GM12873 (cell line): ENCODE results near the gene MYBBP1A.

Experiments used
- TF ChIP-seq, protein P1 (sequence below): IDR thresholded peaks from 2 replicates; pipeline ENCODE4 v1.5.1; 2012; ENCODE audit warnings: low read depth, mild to moderate bottlenecking, moderate library complexity, low read length, control low read depth; ENCODE audit not compliant: insufficient read depth; ENCODE audit errors: missing control alignments

The MYBBP1A gene

DNA sequence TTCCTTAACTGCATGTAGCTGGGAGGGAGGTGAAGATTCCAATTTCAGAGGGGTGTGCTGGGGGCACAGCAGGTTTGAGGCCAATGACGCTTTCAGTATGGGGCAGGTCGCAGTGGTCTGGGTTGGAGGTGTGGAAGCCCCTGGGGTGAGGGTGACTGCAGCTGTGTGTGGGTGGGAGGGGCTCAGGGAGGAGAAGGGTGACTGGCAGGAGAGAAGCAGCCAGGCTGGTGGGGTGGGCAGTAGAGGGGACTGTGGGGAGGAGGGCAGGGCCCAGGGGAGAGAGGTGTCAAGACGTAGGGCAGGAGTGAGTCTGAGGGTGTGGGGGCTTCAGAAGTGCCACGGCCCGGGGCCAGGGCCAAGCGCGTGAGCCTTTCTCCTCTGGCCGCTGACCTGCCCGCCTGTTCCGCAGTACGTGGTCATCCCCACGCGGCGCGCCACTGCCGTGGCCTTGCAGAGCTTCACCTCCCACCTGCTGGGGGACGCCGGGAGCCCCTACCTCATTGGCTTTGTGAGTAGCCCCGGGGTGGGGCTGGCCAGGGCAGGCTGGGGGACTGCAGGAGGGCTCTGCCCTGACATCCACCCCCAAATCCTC, 19.4 kb downstream of the MYBBP1A start:
- TF ChIP-seq, protein P1, sequence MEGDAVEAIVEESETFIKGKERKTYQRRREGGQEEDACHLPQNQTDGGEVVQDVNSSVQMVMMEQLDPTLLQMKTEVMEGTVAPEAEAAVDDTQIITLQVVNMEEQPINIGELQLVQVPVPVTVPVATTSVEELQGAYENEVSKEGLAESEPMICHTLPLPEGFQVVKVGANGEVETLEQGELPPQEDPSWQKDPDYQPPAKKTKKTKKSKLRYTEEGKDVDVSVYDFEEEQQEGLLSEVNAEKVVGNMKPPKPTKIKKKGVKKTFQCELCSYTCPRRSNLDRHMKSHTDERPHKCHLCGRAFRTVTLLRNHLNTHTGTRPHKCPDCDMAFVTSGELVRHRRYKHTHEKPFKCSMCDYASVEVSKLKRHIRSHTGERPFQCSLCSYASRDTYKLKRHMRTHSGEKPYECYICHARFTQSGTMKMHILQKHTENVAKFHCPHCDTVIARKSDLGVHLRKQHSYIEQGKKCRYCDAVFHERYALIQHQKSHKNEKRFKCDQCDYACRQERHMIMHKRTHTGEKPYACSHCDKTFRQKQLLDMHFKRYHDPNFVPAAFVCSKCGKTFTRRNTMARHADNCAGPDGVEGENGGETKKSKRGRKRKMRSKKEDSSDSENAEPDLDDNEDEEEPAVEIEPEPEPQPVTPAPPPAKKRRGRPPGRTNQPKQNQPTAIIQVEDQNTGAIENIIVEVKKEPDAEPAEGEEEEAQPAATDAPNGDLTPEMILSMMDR = no peak

DNA sequence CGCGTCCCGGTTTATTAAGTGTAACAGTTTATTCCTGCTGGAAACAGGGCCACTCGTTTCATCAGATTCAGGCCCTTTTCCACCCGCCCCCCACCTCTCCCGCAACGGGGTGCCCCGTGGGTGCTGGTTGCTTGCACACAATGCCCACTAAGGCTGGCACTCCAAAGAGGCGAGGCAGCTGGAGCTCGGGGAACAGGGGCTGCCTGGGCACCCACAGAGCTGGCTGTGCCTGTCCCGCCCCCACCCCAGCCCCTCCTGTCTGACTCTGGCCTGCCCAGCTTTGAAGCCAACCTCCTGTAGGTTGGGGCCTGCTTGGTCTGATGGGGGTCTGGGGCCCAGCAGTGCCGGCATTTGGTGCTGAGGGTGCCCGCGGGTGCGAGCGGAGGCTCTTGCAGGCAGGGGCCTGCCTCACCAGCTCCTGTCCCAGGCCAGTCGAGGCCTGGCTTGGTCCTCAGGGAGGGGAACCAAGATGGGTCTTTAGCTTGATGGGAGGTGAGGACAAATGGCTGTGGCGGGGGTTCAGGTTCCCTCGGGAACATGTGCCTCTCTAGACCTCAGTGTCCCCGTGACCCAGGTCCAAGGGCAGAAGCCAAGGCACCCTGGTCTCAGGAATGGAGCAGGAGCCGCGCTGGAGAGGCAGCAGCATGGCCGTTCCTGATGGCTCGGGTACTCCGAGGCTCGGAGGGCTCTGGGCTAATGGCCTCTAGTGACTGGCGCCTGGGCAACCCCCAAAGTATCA, 20.1 kb downstream of the MYBBP1A start:
- TF ChIP-seq, protein P1 = no peak

DNA sequence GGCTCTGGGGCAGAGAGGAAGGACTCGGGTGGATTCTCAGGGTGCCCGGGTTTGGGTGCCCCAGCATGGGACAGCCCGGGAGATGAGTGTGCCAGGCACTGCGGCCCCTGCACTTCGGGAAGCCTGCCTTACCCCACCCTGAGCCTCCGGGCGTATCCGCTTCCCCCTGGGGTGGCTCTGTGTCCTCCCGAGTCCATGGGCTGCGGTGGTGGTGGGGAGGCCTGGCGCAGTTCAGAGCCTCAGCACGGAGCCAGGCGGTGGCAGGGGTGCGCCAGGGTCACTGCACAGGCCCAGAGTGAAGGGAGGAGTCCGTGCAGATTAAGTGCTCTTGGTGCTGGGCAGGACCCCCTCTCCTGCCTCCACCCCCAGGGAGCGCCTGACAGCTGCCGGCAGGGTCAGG, 20.7 kb downstream of the MYBBP1A start:
- TF ChIP-seq, protein P1 = no peak

DNA sequence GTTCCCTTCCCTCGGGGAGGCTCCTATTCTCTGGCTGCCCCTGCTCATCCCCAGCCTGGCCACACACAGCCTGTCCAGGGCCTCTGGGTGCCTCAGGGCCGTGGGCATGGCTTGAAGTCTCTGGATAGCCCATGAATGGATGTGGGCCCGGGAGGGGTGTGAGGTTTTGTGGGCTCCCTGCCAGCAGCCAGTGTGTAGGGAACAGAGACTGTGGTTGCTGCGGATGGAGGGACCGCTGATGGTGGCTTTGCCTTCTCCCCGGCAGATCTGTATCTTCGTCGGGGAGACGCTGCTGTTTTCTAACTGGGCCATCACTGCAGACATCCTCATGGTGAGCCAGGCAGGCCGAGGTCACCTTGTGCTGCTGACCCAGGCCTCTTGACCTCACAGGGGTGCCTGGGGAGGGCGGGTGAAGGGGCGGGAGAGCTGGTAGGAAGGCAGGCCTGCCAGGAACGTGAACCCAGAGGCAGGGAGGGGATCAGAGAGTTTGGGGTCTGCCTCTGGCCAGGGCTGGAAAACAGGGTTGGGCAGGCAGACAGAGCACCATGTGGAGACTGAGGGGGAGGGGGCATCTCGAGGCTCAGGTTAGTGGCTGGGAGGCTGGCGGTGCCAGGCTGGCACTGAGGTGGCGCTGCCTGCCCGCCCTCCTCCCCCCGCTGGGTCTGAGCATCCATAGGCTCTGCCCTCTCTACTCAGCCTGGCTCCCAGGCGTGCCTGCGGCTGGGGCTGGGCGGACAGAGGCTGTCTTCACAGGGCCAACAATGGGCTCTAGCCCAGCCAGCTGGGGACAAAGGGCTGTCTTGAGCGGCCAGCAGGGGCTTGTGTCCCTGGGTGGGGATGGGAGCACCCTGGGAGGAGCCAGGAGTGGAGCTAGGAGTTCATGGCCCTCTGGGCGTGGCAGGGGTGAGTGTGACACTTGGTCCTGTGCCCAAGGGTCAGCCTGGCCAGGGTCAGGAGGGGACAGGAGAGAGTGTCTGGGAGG, 21.4 kb downstream of the MYBBP1A start:
- TF ChIP-seq, protein P1 = no peak

DNA sequence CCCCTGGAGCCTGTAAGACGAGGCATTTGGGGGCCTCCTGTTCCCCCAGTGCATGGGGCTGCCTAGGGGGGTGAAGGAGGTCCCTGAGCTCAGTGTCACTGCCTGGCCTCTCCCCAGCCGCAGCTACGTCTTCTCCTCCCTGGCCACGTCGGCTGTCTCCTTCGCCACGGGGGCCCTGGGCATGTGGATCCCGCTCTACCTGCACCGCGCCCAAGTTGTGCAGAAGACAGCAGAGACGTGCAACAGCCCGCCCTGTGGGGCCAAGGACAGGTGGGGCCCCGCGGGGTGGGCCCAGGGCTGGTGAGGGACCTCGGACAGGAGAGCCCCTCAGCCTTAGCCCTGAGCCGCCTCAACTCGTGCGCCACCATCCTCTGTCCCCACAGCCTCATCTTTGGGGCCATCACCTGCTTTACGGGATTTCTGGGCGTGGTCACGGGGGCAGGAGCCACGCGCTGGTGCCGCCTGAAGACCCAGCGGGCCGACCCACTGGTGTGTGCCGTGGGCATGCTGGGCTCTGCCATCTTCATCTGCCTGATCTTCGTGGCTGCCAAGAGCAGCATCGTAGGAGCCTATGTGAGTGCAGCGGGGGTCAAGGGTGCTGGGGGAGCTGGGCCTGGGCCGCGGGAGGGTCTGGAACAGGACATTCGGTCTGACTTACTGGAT, 22.2 kb downstream of the MYBBP1A start:
- TF ChIP-seq, protein P1 = no peak

DNA sequence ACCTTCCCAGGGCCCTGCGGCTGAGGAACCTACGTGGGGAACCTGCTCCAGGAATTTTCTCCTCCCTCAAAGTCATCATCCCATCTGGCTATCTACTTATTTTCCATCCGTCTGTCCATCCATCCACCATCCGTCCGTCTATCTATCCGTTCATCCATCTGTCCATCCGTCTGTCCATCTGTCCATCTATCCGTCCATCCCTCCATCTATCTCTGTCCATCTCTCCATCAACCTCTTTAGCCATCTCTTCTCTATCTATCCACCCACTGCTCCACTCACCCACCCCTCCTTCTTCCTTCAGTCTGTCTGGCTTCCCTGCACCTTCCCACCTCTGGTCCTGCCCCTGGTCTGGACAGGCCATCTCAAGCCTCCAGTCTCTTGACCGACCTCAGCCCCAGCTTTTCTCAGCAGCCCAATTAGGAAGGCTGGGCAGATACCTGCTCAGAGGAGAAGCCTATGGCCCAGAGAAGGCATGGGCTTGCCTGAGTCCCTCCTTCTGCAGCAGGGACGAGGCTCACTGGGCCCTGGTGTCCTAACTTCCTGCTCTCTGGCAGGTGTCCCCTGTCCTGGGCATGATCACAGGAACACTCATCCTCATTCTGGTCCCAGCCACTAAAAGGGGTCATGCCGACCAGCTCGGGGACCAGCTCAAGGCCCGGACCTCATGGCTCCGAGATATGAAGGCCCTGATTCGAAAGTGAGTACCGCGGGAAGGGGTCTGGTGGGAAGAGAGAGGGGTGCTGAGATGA, 23.0 kb downstream of the MYBBP1A start:
- TF ChIP-seq, protein P1 = no peak
